Measurements from ENCODE around the gene NFIA. TPM values are rescaled to one million over a fixed set of nuclear protein-coding genes. Genes with fewer than 3 reads are reported as not detected.

Gene NFIA
- total RNA-seq, 1 donor from 2014 or later = 163 TPM

DNA sequence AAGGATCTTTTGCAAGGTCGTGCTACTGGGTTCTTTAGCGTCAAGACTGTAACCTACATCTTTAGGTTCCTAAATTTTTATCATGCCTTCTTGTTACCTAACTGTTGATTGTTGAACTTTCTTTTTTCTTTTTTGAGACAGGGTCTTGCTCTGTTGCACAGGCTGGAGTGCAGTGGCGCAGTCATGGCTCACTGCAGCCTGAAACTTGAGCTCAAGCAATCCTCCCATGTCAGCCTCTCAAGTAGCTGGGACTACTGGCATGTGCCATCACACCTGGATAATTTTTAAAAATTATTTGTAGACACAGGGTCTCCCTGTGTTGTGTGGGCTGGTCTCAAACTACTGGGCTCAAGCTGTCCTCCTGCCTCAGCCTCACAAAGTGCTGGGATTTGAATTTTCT lies 52.9 kb downstream of the NFIA start:
- peaks cover 4% of the 10 kb centered on the region for H3K36me3 Mint-ChIP-seq
- no peak overlapping the region for H3K4me3 Mint-ChIP-seq
- H3K9me3 Mint-ChIP-seq = no peaks in the 10 kb centered on the region
- H3K4me1 Mint-ChIP-seq = peaks cover 72% of the 10 kb centered on the region
- no peak for DNase-seq (ENCODE audit: low spot score in 2 of 2, unreplicated experiment in 2 of 2)
- H3K27me3 Mint-ChIP-seq (ENCODE audit: low read depth) = no peaks in the 10 kb centered on the region
- peak overlapping the region; percentile 67 for H3K27ac Mint-ChIP-seq
- TF ChIP-seq, protein P1, sequence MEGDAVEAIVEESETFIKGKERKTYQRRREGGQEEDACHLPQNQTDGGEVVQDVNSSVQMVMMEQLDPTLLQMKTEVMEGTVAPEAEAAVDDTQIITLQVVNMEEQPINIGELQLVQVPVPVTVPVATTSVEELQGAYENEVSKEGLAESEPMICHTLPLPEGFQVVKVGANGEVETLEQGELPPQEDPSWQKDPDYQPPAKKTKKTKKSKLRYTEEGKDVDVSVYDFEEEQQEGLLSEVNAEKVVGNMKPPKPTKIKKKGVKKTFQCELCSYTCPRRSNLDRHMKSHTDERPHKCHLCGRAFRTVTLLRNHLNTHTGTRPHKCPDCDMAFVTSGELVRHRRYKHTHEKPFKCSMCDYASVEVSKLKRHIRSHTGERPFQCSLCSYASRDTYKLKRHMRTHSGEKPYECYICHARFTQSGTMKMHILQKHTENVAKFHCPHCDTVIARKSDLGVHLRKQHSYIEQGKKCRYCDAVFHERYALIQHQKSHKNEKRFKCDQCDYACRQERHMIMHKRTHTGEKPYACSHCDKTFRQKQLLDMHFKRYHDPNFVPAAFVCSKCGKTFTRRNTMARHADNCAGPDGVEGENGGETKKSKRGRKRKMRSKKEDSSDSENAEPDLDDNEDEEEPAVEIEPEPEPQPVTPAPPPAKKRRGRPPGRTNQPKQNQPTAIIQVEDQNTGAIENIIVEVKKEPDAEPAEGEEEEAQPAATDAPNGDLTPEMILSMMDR (IDR thresholded peaks at IDR 0.05; ENCODE audit: unreplicated experiment) = no peak

DNA sequence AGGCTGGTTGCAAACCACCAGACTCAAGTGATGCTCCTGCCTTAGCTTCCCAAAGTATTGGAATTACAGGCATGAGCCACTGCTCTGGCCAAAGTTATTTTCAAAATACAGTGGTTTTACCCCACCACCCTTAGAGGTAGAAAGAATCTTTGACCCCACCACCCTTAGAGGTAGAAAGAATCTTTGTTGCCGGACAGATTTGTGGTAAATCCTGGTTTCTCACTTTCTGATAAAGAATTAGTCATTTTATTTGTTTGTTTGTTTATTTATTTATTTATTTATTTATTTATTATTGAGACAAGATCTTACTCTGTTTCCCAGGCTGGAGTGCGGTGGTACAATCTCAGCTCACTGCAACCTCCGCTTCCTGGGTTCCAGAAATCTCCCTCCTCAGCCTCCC lies 55.9 kb downstream of the NFIA start:
- no peak overlapping the region for H3K4me3 Mint-ChIP-seq
- no peaks in the 10 kb centered on the region for H3K9me3 Mint-ChIP-seq
- H3K27ac Mint-ChIP-seq = no peak overlapping the region
- DNase-seq (ENCODE audit: low spot score in 2 of 2, unreplicated experiment in 2 of 2) = no peak
- TF ChIP-seq, protein P1 (IDR thresholded peaks at IDR 0.05; ENCODE audit: unreplicated experiment) = no peak
- no peaks in the 10 kb centered on the region for H3K27me3 Mint-ChIP-seq (ENCODE audit: low read depth)
- H3K36me3 Mint-ChIP-seq = peaks cover 5% of the 10 kb centered on the region
- peaks cover 69% of the 10 kb centered on the region for H3K4me1 Mint-ChIP-seq

DNA sequence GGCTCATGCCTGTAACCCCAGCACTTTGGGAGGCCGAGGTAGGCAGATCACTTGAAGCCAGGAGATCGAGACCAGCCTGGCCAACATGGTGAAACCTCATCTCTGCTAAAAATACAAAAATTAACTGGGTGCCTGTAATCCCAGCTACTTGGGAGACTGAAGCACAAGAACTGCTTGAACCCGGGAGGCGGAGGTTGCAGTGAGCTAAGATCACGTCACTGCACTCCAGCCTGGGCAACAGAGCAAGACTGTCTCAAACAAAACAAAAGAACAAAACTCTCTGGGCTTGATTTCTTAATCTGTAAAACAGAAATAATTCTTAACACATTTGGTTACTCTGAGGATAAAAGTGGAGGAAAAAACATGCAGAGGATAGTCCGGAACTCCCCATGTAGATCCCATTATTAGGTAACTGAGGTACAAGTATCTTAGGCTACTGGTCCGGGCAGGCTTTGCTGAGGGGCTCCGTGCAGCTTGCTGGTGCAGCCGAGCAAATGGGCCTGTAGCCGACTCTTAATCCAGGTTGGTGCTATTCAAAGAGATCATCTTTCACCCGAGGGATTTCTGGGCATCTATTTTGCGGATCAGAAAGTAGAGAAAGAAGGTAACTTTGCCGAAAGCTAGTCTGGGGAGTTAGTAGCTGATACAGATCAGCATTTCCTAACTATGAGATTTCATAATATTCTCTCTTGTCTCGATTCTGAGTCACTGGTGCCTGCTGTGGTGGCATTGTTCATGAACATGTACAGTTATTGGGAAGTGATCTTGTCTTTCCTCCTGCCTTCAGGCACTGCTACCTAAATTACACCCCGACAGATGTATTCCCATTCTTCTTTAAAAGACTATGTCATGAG lies 56.8 kb downstream of the NFIA start:
- peaks cover 8% of the 10 kb centered on the region for H3K36me3 Mint-ChIP-seq
- H3K9me3 Mint-ChIP-seq = no peaks in the 10 kb centered on the region
- H3K4me3 Mint-ChIP-seq = no peak overlapping the region
- peak overlapping the region; percentile 74 for H3K27ac Mint-ChIP-seq
- TF ChIP-seq, protein P1 (IDR thresholded peaks at IDR 0.05; ENCODE audit: unreplicated experiment) = no peak
- no peak for DNase-seq (ENCODE audit: low spot score in 2 of 2, unreplicated experiment in 2 of 2)
- H3K27me3 Mint-ChIP-seq (ENCODE audit: low read depth) = no peaks in the 10 kb centered on the region
- H3K4me1 Mint-ChIP-seq = peaks cover 73% of the 10 kb centered on the region

DNA sequence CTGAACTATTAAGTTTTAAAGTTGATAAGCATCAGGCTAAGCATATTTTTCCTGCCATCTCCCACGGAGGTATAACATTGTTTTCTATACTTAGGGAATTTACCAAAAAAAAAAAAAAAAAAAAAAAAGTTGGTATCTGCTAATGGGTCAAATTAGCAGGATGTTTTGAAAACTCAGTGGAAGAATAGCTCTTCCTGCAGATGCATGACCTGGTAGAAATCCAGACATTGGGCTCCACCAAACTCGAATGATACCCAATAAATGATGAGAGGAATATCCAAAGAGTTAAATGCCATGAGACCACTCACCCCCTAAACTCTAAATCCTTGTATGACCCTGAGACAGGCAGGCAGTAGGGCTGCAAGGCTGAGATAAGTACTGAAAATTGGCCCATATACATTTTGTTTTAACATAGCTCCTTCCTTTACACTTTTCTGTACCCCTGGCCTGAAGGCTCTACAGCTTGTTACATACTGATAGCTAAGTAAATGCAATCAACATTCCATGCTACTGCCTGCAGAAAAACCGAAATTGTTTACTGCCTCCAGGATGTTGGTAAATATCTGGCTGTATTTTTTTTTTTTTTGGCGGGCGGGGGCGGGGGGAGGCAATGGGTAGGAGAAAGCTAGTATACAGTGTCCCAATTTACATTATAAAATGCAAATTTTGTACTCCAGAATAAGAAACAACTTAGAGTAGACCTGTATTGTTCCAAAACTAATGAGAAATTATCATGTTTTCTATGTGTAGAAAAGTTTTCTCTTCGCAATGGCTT lies 57.6 kb downstream of the NFIA start:
- Mint-ChIP-seq H3K36me3 (peaks cover 8% of the 10 kb centered on the region), H3K27ac (peak overlapping the region; percentile 74), H3K27me3 (ENCODE audit: low read depth) (no peaks in the 10 kb centered on the region), H3K9me3 (no peaks in the 10 kb centered on the region), H3K4me3 (no peak overlapping the region), H3K4me1 (peaks cover 71% of the 10 kb centered on the region)
- DNase-seq (ENCODE audit: low spot score in 2 of 2, unreplicated experiment in 2 of 2) = no peak
- TF ChIP-seq, protein P1 (IDR thresholded peaks at IDR 0.05; ENCODE audit: unreplicated experiment) = no peak

DNA sequence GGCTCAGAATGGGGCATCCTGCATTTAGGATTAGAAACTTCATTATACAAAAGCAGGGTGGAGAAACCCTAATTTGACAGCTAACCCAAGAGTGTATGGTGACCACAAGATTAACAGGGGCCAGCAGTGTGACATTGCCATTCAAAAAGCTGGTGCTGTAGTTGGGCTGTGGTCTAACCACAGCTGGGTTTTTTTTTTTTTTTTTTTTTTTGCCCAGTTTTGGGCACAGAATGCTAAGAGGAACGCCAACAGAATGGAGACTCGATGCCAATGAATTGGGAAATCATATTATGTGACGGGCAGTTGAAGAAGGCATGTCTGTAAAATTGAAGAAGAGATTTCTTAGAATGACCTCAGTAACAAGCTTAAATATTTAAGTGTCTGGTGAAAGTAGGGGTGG lies 58.4 kb downstream of the NFIA start:
- no peaks in the 10 kb centered on the region for H3K9me3 Mint-ChIP-seq
- H3K36me3 Mint-ChIP-seq = peaks cover 10% of the 10 kb centered on the region
- DNase-seq (ENCODE audit: low spot score in 2 of 2, unreplicated experiment in 2 of 2) = no peak
- H3K4me3 Mint-ChIP-seq = no peak overlapping the region
- H3K27ac Mint-ChIP-seq = no peak overlapping the region
- TF ChIP-seq, protein P1 (IDR thresholded peaks at IDR 0.05; ENCODE audit: unreplicated experiment) = no peak
- H3K27me3 Mint-ChIP-seq (ENCODE audit: low read depth) = no peaks in the 10 kb centered on the region
- peaks cover 65% of the 10 kb centered on the region for H3K4me1 Mint-ChIP-seq
